ENCODE results near the gene LSG1. TPM values are rescaled to one million over a fixed set of nuclear protein-coding genes. Genes with fewer than 3 reads are reported as not detected.
A peak's percentile ranks its signal among the peaks of the same experiment; 100 is the strongest.

The LSG1 gene
- total RNA-seq: 10 to 100 TPM; 46.9 to 48.0 TPM

GRCh38 chr3:194671900-194672808 lies at the start of gene LSG1:
LSG1 (minus strand) TSS chr3:194672191; CDS start chr3:194672162, 29 bp downstream.
- no peaks in the 10 kb centered on the region for H3K9me3 Mint-ChIP-seq (ENCODE audit: insufficient read depth)
- H3K36me3 Mint-ChIP-seq (ENCODE audit: low read depth): peaks cover 15% of the 10 kb centered on the region
- peak within 1 kb of the TSS; percentile 97 for H3K4me3 Mint-ChIP-seq
- POLR2A ChIA-PET: interaction anchor here (0.7 to 3.0 kb wide), 9 partner anchors 11 to 600 kb away, joined by 3 to 25 read pairs (median 4); partner anchors contain the start of genes FAM43A and TMEM44
- DNase-seq: peak; percentile 94
- peak within 1 kb of the TSS; percentile 97 for H3K27ac Mint-ChIP-seq
- peaks cover 27% of the 10 kb centered on the region for H3K4me1 Mint-ChIP-seq (ENCODE audit: low read depth)
- H3K27me3 Mint-ChIP-seq (ENCODE audit: low read depth): no peaks in the 10 kb centered on the region
- peak; percentile 93 for ATAC-seq
- CTCF ChIA-PET: interaction anchor here (0.6 to 9.7 kb wide), 24 partner anchors 13 to 769 kb away, joined by 3 to 226 read pairs (median 6); partner anchors contain the start of genes FAM43A, TMEM44 and XXYLT1

GRCh38 chr3:194720048-194720447 lies 48.1 kb upstream of the LSG1 start:
- Mint-ChIP-seq H3K9me3 (ENCODE audit: insufficient read depth) (no peaks in the 10 kb centered on the region), H3K4me1 (ENCODE audit: low read depth) (peaks cover 3% of the 10 kb centered on the region), H3K36me3 (ENCODE audit: low read depth) (no peaks in the 10 kb centered on the region), H3K27me3 (ENCODE audit: low read depth) (no peaks in the 10 kb centered on the region), H3K27ac (no peak overlapping the region), H3K4me3 (no peak overlapping the region)
- ChIA-PET POLR2A (no interaction called here), CTCF (no interaction called here)
- DNase-seq (no peak), ATAC-seq (no peak)

GRCh38 chr3:194718079-194718478 lies 46.1 kb upstream of the LSG1 start:
- H3K27ac Mint-ChIP-seq: no peak overlapping the region
- H3K4me1 Mint-ChIP-seq (ENCODE audit: low read depth): peaks cover 4% of the 10 kb centered on the region
- H3K9me3 Mint-ChIP-seq (ENCODE audit: insufficient read depth): no peaks in the 10 kb centered on the region
- DNase-seq: no peak
- no peaks in the 10 kb centered on the region for H3K27me3 Mint-ChIP-seq (ENCODE audit: low read depth)
- ChIA-PET CTCF (interaction anchor here (1.0 to 4.5 kb wide), 2 partner anchors 30 to 307 kb away, joined by 3 to 16 read pairs; no protein-coding TSS in a partner anchor), POLR2A (interaction anchor here (1.0 kb wide), 1 partner anchor 9 kb away, joined by 3 read pairs; no protein-coding TSS in a partner anchor)
- no peaks in the 10 kb centered on the region for H3K36me3 Mint-ChIP-seq (ENCODE audit: low read depth)
- ATAC-seq: no peak
- H3K4me3 Mint-ChIP-seq: no peak overlapping the region

- Mint-ChIP-seq H3K36me3 (ENCODE audit: low read depth) (no peaks in the 10 kb centered on the region), H3K9me3 (ENCODE audit: insufficient read depth) (no peaks in the 10 kb centered on the region), H3K27me3 (ENCODE audit: low read depth) (no peaks in the 10 kb centered on the region), H3K4me3 (no peak overlapping the region), H3K27ac (no peak overlapping the region), H3K4me1 (ENCODE audit: low read depth) (peaks cover 4% of the 10 kb centered on the region)
- CTCF ChIA-PET: interaction anchor here (1.2 to 4.5 kb wide), 2 partner anchors 28 to 32 kb away, joined by 3 to 16 read pairs; no protein-coding TSS in a partner anchor
- DNase-seq (no peak), ATAC-seq (peak; percentile 63)
- POLR2A ChIA-PET: no interaction called here
Observed at GRCh38 chr3:194715022-194715800, 43.2 kb upstream of the LSG1 start.

- Mint-ChIP-seq H3K36me3 (ENCODE audit: low read depth) (no peaks in the 10 kb centered on the region), H3K4me1 (ENCODE audit: low read depth) (peaks cover 4% of the 10 kb centered on the region), H3K27ac (no peak overlapping the region), H3K4me3 (no peak overlapping the region), H3K9me3 (ENCODE audit: insufficient read depth) (no peaks in the 10 kb centered on the region), H3K27me3 (ENCODE audit: low read depth) (no peaks in the 10 kb centered on the region)
- ChIA-PET POLR2A (no interaction called here), CTCF (interaction anchor here (4.5 kb wide), 1 partner anchor 27 kb away, joined by 16 read pairs; no protein-coding TSS in a partner anchor)
- ATAC-seq: no peak
- DNase-seq: no peak
Observed at GRCh38 chr3:194714564-194714963, 42.6 kb upstream of the LSG1 start.

GRCh38 chr3:194714137-194714455 lies 42.1 kb upstream of the LSG1 start:
- H3K27me3 Mint-ChIP-seq (ENCODE audit: low read depth): no peaks in the 10 kb centered on the region
- no peaks in the 10 kb centered on the region for H3K9me3 Mint-ChIP-seq (ENCODE audit: insufficient read depth)
- peaks cover 4% of the 10 kb centered on the region for H3K4me1 Mint-ChIP-seq (ENCODE audit: low read depth)
- no peak overlapping the region for H3K27ac Mint-ChIP-seq
- DNase-seq: no peak
- H3K4me3 Mint-ChIP-seq: no peak overlapping the region
- ChIA-PET POLR2A (no interaction called here), CTCF (interaction anchor here (4.5 kb wide), 1 partner anchor 26 kb away, joined by 16 read pairs; no protein-coding TSS in a partner anchor)
- H3K36me3 Mint-ChIP-seq (ENCODE audit: low read depth): no peaks in the 10 kb centered on the region
- ATAC-seq: no peak

- H3K36me3 Mint-ChIP-seq (ENCODE audit: low read depth): no peaks in the 10 kb centered on the region
- H3K27me3 Mint-ChIP-seq (ENCODE audit: low read depth): no peaks in the 10 kb centered on the region
- no peak overlapping the region for H3K27ac Mint-ChIP-seq
- H3K9me3 Mint-ChIP-seq (ENCODE audit: insufficient read depth): no peaks in the 10 kb centered on the region
- DNase-seq (no peak), ATAC-seq (no peak)
- no peak overlapping the region for H3K4me3 Mint-ChIP-seq
- peaks cover 4% of the 10 kb centered on the region for H3K4me1 Mint-ChIP-seq (ENCODE audit: low read depth)
- POLR2A ChIA-PET: no interaction called here
- CTCF ChIA-PET: no interaction called here
Observed at GRCh38 chr3:194713299-194714136, 41.5 kb upstream of the LSG1 start.

- POLR2A ChIA-PET: no interaction called here
- no peak for DNase-seq
- H3K9me3 Mint-ChIP-seq (ENCODE audit: insufficient read depth): no peaks in the 10 kb centered on the region
- H3K4me3 Mint-ChIP-seq: no peak overlapping the region
- no peak for ATAC-seq
- CTCF ChIA-PET: no interaction called here
- peaks cover 4% of the 10 kb centered on the region for H3K4me1 Mint-ChIP-seq (ENCODE audit: low read depth)
- no peaks in the 10 kb centered on the region for H3K36me3 Mint-ChIP-seq (ENCODE audit: low read depth)
- no peaks in the 10 kb centered on the region for H3K27me3 Mint-ChIP-seq (ENCODE audit: low read depth)
- no peak overlapping the region for H3K27ac Mint-ChIP-seq
Observed at GRCh38 chr3:194711913-194712312, 39.9 kb upstream of the LSG1 start.

- DNase-seq (no peak), ATAC-seq (no peak)
- peaks cover 4% of the 10 kb centered on the region for H3K4me1 Mint-ChIP-seq (ENCODE audit: low read depth)
- CTCF ChIA-PET: no interaction called here
- H3K36me3 Mint-ChIP-seq (ENCODE audit: low read depth): no peaks in the 10 kb centered on the region
- H3K27me3 Mint-ChIP-seq (ENCODE audit: low read depth): no peaks in the 10 kb centered on the region
- H3K27ac Mint-ChIP-seq: no peak overlapping the region
- H3K9me3 Mint-ChIP-seq (ENCODE audit: insufficient read depth): no peaks in the 10 kb centered on the region
- H3K4me3 Mint-ChIP-seq: no peak overlapping the region
- POLR2A ChIA-PET: no interaction called here
Observed at GRCh38 chr3:194711286-194711685, 39.3 kb upstream of the LSG1 start.

GRCh38 chr3:194707147-194707540 lies 35.2 kb upstream of the LSG1 start:
- H3K4me3 Mint-ChIP-seq: no peak overlapping the region
- H3K4me1 Mint-ChIP-seq (ENCODE audit: low read depth): no peaks in the 10 kb centered on the region
- DNase-seq: no peak
- no peaks in the 10 kb centered on the region for H3K36me3 Mint-ChIP-seq (ENCODE audit: low read depth)
- CTCF ChIA-PET: no interaction called here
- ATAC-seq: no peak
- POLR2A ChIA-PET: no interaction called here
- H3K9me3 Mint-ChIP-seq (ENCODE audit: insufficient read depth): no peaks in the 10 kb centered on the region
- H3K27ac Mint-ChIP-seq: no peak overlapping the region
- H3K27me3 Mint-ChIP-seq (ENCODE audit: low read depth): no peaks in the 10 kb centered on the region

GRCh38 chr3:194705761-194706160 lies 33.8 kb upstream of the LSG1 start:
- ChIA-PET CTCF (no interaction called here), POLR2A (interaction anchor here (0.5 kb wide), 1 partner anchor 218 kb away, joined by 3 read pairs; no protein-coding TSS in a partner anchor)
- no peaks in the 10 kb centered on the region for H3K27me3 Mint-ChIP-seq (ENCODE audit: low read depth)
- ATAC-seq: no peak
- H3K4me3 Mint-ChIP-seq: no peak overlapping the region
- no peak for DNase-seq
- no peaks in the 10 kb centered on the region for H3K9me3 Mint-ChIP-seq (ENCODE audit: insufficient read depth)
- no peaks in the 10 kb centered on the region for H3K4me1 Mint-ChIP-seq (ENCODE audit: low read depth)
- H3K36me3 Mint-ChIP-seq (ENCODE audit: low read depth): no peaks in the 10 kb centered on the region
- no peak overlapping the region for H3K27ac Mint-ChIP-seq
